ENCODE results near the gene ANKRD16. TPM values are rescaled to one million over a fixed set of nuclear protein-coding genes. Genes with fewer than 3 reads are reported as not detected.

ANKRD16 gene
- 5.9 and 18.1 TPM in 2 replicates for total RNA-seq (ENCODE audit: low replicate concordance)

DNA sequence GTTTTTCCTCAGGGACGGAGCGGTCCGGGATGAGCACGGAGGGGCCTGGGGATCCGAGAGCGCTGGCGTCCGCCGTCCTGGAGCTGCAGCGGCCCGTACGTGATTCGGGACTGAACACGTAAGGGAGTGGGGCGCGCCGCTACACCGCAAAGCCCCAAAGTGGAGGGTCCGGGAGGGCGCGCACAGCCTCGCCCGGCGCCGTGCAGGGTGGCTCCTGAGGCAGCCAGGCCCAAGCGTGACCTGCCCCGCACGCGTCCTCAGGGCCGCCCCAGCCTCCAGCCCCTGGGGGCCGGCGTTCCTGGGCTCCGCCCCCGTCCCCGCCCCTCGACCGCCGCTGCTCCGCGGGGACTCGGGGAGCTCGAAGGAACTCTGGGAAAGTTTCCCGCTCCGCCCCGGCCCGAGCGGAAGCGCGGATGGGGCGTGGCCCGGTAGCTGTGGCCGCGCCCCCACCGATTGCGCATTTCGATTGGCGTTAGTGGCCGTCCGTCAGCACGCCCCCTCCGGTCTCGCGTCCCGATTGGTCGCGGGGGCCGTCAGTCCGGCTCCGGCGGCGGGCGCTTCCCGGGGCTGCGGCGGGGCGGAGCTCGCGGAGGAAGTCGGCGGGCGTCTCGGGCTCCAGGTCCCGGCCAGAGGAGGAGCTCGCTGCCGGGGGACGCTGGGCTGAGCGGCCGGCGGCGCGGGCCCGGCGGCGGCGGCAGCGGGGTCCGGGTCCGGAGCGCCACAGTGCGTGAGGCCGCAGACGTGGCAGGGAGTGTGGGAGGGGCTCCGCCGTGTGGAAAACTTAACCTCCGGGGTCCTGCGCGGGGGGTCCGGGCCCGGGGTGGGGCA lies at the start of gene ANKRD16, which contains the start of gene FBH1:
Gene ANKRD16, minus strand, starts transcription at position 270 of the 828 bp plus-strand sequence. CDS start 539 bp downstream, outside the sequence.
Gene FBH1, plus strand, starts transcription at position 620 of the 828 bp plus-strand sequence. Its CDS starts 103 bp downstream, at position 723.
- peaks cover 11% of the 10 kb centered on the region for H3F3A ChIP-seq (ENCODE audit: low read depth)
- no peaks in the 10 kb centered on the region for H3K27me3 Mint-ChIP-seq (ENCODE audit: insufficient read depth, low read depth)
- peak within 1 kb of the TSS; percentile 98 for H3K4me3 Mint-ChIP-seq
- peak within 1 kb of the TSS; percentile 67 for H3K9ac ChIP-seq
- H3K4me3 ChIP-seq = peak within 1 kb of the TSS; percentile 80
- H3K4me1 Mint-ChIP-seq = peaks cover 31% of the 10 kb centered on the region
- H3K27me3 ChIP-seq = no peaks in the 10 kb centered on the region
- H3K9me3 Mint-ChIP-seq = no peaks in the 10 kb centered on the region
- peaks cover 67% of the 10 kb centered on the region for H3K79me2 ChIP-seq (ENCODE audit: low read depth)
- peak; percentile 99 for DNase-seq (ENCODE audit: low spot score)
- H3K36me3 Mint-ChIP-seq = peaks cover 24% of the 10 kb centered on the region
- H3K9me3 ChIP-seq (ENCODE audit: low read depth) = no peaks in the 10 kb centered on the region
- peaks cover 66% of the 10 kb centered on the region for H4K20me1 ChIP-seq (ENCODE audit: low read depth)
- peaks cover 15% of the 10 kb centered on the region for H3K36me3 ChIP-seq
- TF ChIP-seq, protein P1, sequence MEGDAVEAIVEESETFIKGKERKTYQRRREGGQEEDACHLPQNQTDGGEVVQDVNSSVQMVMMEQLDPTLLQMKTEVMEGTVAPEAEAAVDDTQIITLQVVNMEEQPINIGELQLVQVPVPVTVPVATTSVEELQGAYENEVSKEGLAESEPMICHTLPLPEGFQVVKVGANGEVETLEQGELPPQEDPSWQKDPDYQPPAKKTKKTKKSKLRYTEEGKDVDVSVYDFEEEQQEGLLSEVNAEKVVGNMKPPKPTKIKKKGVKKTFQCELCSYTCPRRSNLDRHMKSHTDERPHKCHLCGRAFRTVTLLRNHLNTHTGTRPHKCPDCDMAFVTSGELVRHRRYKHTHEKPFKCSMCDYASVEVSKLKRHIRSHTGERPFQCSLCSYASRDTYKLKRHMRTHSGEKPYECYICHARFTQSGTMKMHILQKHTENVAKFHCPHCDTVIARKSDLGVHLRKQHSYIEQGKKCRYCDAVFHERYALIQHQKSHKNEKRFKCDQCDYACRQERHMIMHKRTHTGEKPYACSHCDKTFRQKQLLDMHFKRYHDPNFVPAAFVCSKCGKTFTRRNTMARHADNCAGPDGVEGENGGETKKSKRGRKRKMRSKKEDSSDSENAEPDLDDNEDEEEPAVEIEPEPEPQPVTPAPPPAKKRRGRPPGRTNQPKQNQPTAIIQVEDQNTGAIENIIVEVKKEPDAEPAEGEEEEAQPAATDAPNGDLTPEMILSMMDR (IDR thresholded peaks at IDR 0.05) = no peak
- TF ChIP-seq EZH2 (IDR thresholded peaks at IDR 0.05) = no peak
- TF ChIP-seq EZH2phosphoT487 (IDR thresholded peaks at IDR 0.05) = no peak
- H3K27ac Mint-ChIP-seq = peak within 1 kb of the TSS; percentile 92
- H3K4me1 ChIP-seq = peaks cover 17% of the 10 kb centered on the region
- peak within 1 kb of the TSS; percentile 67 for H3K27ac ChIP-seq
- peak within 1 kb of the TSS; percentile 77 for H2AFZ ChIP-seq (replicated peaks)
- H3K4me2 ChIP-seq = peak within 1 kb of the TSS; percentile 89

DNA sequence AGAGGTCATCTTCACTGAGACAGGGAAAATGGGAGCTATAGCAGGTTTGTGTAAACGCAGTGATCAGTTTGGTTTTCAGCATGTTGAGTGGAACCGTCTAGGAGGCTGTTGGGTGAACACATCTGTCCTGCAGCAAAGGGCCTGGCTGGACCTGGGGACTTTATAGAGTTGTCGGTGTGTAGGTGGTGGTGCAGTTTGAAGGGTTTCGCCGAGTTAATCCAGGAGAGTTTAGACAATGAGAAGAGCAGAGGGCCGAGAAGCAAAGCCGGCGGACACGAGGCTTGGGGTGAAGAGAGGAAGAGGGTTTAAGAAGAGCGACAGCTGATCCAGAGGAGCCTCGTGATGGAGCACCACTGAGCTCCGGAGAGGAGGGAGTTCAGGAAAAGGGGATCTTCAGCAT lies 48.6 kb upstream of the ANKRD16 start:
- Histone ChIP-seq H4K20me1 (ENCODE audit: low read depth) (no peaks in the 10 kb centered on the region), H3K36me3 (no peaks in the 10 kb centered on the region), H3K27ac (no peak overlapping the region), H3F3A (ENCODE audit: low read depth) (no peaks in the 10 kb centered on the region), H3K4me1 (no peaks in the 10 kb centered on the region), H3K27me3 (no peaks in the 10 kb centered on the region), H3K9ac (no peak overlapping the region), H2AFZ (replicated peaks) (no peak overlapping the region), H3K9me3 (ENCODE audit: low read depth) (no peaks in the 10 kb centered on the region), H3K4me3 (no peak overlapping the region), H3K79me2 (ENCODE audit: low read depth) (no peaks in the 10 kb centered on the region), H3K4me2 (no peak overlapping the region)
- TF ChIP-seq, protein P1 (IDR thresholded peaks at IDR 0.05) = no peak
- TF ChIP-seq EZH2 (IDR thresholded peaks at IDR 0.05) (no peak), EZH2phosphoT487 (IDR thresholded peaks at IDR 0.05) (no peak)
- DNase-seq (ENCODE audit: low spot score) = no peak
- Mint-ChIP-seq H3K27me3 (ENCODE audit: insufficient read depth, low read depth) (peaks cover 2% of the 10 kb centered on the region), H3K4me3 (no peak overlapping the region), H3K4me1 (peaks cover 2% of the 10 kb centered on the region), H3K9me3 (no peaks in the 10 kb centered on the region), H3K36me3 (peaks cover 30% of the 10 kb centered on the region), H3K27ac (no peak overlapping the region)

DNA sequence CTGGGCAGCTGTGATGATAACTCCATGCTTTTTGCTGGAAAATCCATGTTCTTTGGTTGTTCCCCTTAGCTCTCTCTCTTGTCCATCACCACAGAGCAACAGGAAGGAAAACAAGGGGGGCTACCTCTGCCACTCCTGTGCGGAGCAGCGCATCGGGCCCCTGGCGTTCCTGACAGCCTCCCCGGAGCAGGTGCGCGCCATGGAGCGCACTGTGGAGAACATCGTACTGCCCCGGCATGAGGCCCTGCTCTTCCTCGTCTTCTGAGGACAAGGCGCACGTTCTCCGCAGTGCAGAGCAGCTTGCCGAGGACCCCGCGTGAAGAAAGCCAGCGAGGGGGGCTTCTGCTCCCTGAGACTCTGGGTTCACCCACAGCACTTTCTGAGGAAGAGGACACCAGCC lies 47.3 kb upstream of the ANKRD16 start:
- Mint-ChIP-seq H3K9me3 (no peaks in the 10 kb centered on the region), H3K36me3 (peaks cover 31% of the 10 kb centered on the region), H3K4me1 (no peaks in the 10 kb centered on the region), H3K27ac (no peak overlapping the region), H3K4me3 (no peak overlapping the region), H3K27me3 (ENCODE audit: insufficient read depth, low read depth) (peaks cover 2% of the 10 kb centered on the region)
- H3F3A ChIP-seq (ENCODE audit: low read depth) = no peaks in the 10 kb centered on the region
- H3K4me2 ChIP-seq = no peak overlapping the region
- no peaks in the 10 kb centered on the region for H3K79me2 ChIP-seq (ENCODE audit: low read depth)
- no peaks in the 10 kb centered on the region for H4K20me1 ChIP-seq (ENCODE audit: low read depth)
- no peak overlapping the region for H2AFZ ChIP-seq (replicated peaks)
- H3K9me3 ChIP-seq (ENCODE audit: low read depth) = no peaks in the 10 kb centered on the region
- H3K4me1 ChIP-seq = no peaks in the 10 kb centered on the region
- TF ChIP-seq EZH2 (IDR thresholded peaks at IDR 0.05) (no peak), EZH2phosphoT487 (IDR thresholded peaks at IDR 0.05) (no peak)
- TF ChIP-seq, protein P1 (IDR thresholded peaks at IDR 0.05) = no peak
- H3K27me3 ChIP-seq = no peaks in the 10 kb centered on the region
- no peak overlapping the region for H3K9ac ChIP-seq
- H3K27ac ChIP-seq = no peak overlapping the region
- no peak for DNase-seq (ENCODE audit: low spot score)
- no peaks in the 10 kb centered on the region for H3K36me3 ChIP-seq
- H3K4me3 ChIP-seq = no peak overlapping the region
